Activated CD4-positive, alpha-beta memory T cell treated with anti-CD3 and anti-CD28 coated beads for 36 hours (primary cell): ENCODE measurements around the gene FLYWCH1. TPM values are rescaled to one million over a fixed set of nuclear protein-coding genes. Genes with fewer than 3 reads are reported as not detected.

Source experiments
- CTCF ChIA-PET: fragments of 350-600 bp; sonication (Branson Sonifier 250); formaldehyde crosslinking; loops from one replicate; lab custom pipeline; 2021; ENCODE audit warnings: antibody characterized with exemption, inconsistent platforms; lab: Charles Lee
- POLR2A ChIA-PET: fragments of 350-600 bp; sonication (Branson Sonifier 250); formaldehyde crosslinking; loops from one replicate; lab custom pipeline; 2021; ENCODE audit warnings: antibody characterized with exemption; lab: Charles Lee
- DNase-seq: peaks from one replicate; pipeline ENCODE4 v3.0.0-alpha.2; 2020
- H3K27ac Mint-ChIP-seq: one replicate; pipeline ENCODE4 v1.8.0; 2021; ENCODE audit warnings: mixed read lengths
- H3K27me3 Mint-ChIP-seq: one replicate; pipeline ENCODE4 v1.8.0; 2021; ENCODE audit warnings: mixed read lengths
- H3K36me3 Mint-ChIP-seq: one replicate; pipeline ENCODE4 v1.8.0; 2021; ENCODE audit warnings: mixed read lengths
- H3K4me1 Mint-ChIP-seq: one replicate; pipeline ENCODE4 v1.8.0; 2021; ENCODE audit warnings: low read depth, mixed read lengths
- H3K4me3 Mint-ChIP-seq: one replicate; pipeline ENCODE4 v1.8.0; 2021; ENCODE audit warnings: mild to moderate bottlenecking, mixed read lengths
- H3K9me3 Mint-ChIP-seq: one replicate; pipeline ENCODE4 v1.8.0; 2021; ENCODE audit warnings: mixed read lengths
- intact Hi-C: fragments of 100-400 bp; cut with micrococcal nuclease; formaldehyde crosslinking; loops from one replicate; pipeline ENCODE4 v1.15.1; 2023
- total RNA-seq, 2 experiments: library from RNA; stranded (reverse); gene quantifications; one replicate each; pipeline ENCODE4 v1.2.3, GENCODE V29; 2021

Gene FLYWCH1
- total RNA-seq, 2 experiments from 2014 or later, result 49.2 to 52.2 TPM

DNA sequence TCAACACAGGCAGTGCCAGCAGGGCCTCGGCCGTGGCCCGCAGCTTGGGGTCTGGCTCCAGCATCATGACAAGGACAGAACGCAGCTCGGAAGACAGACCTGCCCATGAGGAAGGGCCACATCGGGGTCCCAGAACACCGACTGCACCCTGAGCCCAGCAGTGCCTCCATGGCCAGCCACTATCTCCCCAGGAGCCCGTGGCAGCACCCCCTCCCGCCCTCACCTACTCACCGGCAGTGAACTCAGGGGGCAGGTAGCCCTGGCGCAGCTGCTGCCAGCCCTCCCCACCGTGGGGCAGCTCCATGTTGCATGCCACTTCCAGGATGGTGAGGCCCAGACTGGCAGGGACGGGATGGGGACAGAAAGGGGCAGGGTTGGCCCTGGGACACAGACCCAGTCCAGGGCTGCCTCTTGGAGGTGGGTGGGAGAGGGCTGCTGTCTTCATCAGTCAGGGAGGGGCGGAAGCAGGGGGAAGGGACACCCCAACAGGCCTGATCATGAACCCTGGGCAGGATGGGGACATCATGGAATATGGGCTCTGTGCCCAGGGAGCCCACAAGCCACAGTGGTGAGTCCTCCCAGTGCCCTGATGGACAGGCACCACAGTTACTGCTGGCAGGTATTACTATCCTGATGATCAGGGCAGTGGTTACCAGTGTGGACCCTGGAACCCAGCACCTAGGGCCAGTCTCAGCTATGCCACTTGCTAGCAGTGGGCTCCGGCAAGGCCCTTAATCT lies 62.8 kb downstream of the FLYWCH1 start:
- H3K27ac Mint-ChIP-seq, result no peak overlapping the region
- POLR2A ChIA-PET, result interaction anchor here (0.7 kb wide), 1 partner anchor 234 kb away, joined by 3 read pairs; no protein-coding TSS in a partner anchor
- CTCF ChIA-PET, result interaction anchor here (0.7 to 1.0 kb wide), 2 partner anchors 54 to 57 kb away, joined by 3 read pairs; no protein-coding TSS in a partner anchor

DNA sequence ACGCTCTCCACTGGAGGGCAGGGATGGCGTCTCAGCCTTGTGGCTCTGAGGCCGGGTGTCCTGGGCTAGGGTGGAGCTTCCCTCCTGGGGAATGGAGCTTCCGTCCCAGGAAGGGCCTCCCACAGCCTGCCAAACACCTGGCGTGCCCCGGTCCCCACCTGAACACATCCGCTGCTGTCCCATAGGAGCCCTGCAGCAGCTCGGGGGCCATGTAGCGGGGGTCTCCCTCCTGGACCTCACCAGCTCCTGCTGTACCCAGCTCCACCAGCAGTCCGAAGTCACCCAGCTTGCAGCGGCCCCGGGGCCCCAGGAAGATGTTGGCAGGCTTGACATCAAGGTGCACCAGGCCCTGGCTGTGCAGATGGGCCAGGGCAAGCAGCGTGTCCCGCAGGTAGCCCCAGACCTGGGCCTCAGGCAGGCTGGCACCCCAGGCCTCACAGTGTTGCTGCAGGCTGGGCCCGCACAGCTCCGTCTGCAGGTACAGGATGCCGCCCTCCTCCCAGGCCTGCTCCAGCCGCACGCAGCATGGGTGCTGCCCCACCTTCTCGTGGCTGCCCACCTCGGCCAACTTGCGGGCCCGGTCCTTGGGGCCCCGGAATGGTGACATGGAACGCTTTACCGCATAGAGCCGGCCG lies 63.5 kb downstream of the FLYWCH1 start:
- Mint-ChIP-seq H3K27ac (no peak overlapping the region), H3K9me3 (no peaks in the 10 kb centered on the region), H3K36me3 (peaks cover 49% of the 10 kb centered on the region), H3K4me3 (no peak overlapping the region), H3K4me1 (peaks cover 21% of the 10 kb centered on the region), H3K27me3 (no peaks in the 10 kb centered on the region)
- ChIA-PET CTCF (interaction anchor here (1.0 kb wide), 1 partner anchor 53 kb away, joined by 3 read pairs; no protein-coding TSS in a partner anchor), POLR2A (no interaction called here)
- DNase-seq, result no peak
- intact Hi-C loops, result no loop called here

More for the DNA sequence above, 62.8 kb downstream of the FLYWCH1 start:
- no peaks in the 10 kb centered on the region for H3K27me3 Mint-ChIP-seq
- no peaks in the 10 kb centered on the region for H3K9me3 Mint-ChIP-seq
- peaks cover 46% of the 10 kb centered on the region for H3K36me3 Mint-ChIP-seq
- intact Hi-C loops, result no loop called here
- peaks cover 18% of the 10 kb centered on the region for H3K4me1 Mint-ChIP-seq
- DNase-seq, result no peak
- H3K4me3 Mint-ChIP-seq, result no peak overlapping the region

GRCh38 chr16:2976201-2976600 lies 64.5 kb downstream of the FLYWCH1 start:
- Mint-ChIP-seq H3K27me3 (no peaks in the 10 kb centered on the region), H3K4me1 (peaks cover 15% of the 10 kb centered on the region), H3K27ac (no peak overlapping the region), H3K9me3 (no peaks in the 10 kb centered on the region), H3K36me3 (peaks cover 42% of the 10 kb centered on the region), H3K4me3 (no peak overlapping the region)
- intact Hi-C loops, result no loop called here
- ChIA-PET CTCF (no interaction called here), POLR2A (no interaction called here)
- DNase-seq, result no peak

DNA sequence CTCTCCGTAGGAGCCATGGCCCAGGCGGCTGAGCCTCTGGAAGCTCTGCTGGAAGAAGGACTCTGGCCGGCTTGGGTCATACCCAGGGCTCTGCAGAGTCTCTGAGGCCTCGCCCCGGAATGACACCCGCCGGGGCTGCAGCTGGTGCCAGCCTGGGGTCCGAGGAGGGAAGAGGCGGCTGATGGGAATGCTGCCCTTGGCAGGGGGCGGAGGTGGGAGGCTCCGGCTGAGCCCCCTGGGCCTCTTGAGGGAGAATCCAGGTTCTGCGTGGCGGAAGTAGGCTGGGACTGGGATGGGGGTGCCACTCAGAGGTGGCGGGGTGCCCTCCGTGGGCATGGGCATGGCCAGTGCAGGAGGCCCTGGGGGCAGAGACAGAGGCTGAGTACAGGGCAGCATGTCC lies 64.9 kb downstream of the FLYWCH1 start:
- Mint-ChIP-seq H3K4me1 (peaks cover 15% of the 10 kb centered on the region), H3K27me3 (no peaks in the 10 kb centered on the region), H3K4me3 (no peak overlapping the region), H3K27ac (no peak overlapping the region), H3K36me3 (peaks cover 41% of the 10 kb centered on the region), H3K9me3 (no peaks in the 10 kb centered on the region)
- intact Hi-C loops, result no loop called here
- ChIA-PET CTCF (no interaction called here), POLR2A (no interaction called here)
- no peak for DNase-seq

DNA sequence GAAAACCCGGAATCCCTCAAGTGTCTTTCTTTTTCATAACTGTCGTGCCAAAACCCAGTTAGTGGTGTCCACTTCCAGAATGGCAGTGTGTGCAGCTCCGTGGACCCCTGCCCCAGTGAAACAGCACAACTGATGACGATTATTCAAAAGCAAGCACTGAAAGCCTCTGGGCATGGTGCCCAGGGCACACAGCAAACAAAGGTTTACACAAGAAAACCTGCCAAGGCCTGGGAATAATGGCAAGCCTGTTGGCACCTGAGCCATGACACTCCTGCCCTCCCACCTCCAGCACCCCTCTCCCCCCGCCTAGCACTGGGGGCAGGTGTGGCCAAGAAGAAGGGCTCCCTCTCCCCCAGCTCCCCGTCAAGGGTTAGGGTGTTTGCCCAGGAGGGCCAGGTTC lies 65.7 kb downstream of the FLYWCH1 start:
- Mint-ChIP-seq H3K4me3 (no peak overlapping the region), H3K27ac (no peak overlapping the region), H3K27me3 (no peaks in the 10 kb centered on the region), H3K36me3 (peaks cover 35% of the 10 kb centered on the region), H3K9me3 (no peaks in the 10 kb centered on the region), H3K4me1 (peaks cover 11% of the 10 kb centered on the region)
- POLR2A ChIA-PET, result no interaction called here
- CTCF ChIA-PET, result interaction anchor here (1.4 to 2.0 kb wide), 2 partner anchors 8 to 14 kb away, joined by 4 to 11 read pairs; partner anchors contain the start of genes KREMEN2 and PAQR4
- intact Hi-C loops, result no loop called here
- no peak for DNase-seq

- no peaks in the 10 kb centered on the region for H3K9me3 Mint-ChIP-seq
- POLR2A ChIA-PET, result interaction anchor here (0.7 to 1.7 kb wide), 2 partner anchors 8 to 10 kb away, joined by 3 to 14 read pairs; partner anchors contain the start of gene PAQR4
Observed at GRCh38 chr16:2979669-2980226, 68.0 kb downstream of the FLYWCH1 start.

DNA sequence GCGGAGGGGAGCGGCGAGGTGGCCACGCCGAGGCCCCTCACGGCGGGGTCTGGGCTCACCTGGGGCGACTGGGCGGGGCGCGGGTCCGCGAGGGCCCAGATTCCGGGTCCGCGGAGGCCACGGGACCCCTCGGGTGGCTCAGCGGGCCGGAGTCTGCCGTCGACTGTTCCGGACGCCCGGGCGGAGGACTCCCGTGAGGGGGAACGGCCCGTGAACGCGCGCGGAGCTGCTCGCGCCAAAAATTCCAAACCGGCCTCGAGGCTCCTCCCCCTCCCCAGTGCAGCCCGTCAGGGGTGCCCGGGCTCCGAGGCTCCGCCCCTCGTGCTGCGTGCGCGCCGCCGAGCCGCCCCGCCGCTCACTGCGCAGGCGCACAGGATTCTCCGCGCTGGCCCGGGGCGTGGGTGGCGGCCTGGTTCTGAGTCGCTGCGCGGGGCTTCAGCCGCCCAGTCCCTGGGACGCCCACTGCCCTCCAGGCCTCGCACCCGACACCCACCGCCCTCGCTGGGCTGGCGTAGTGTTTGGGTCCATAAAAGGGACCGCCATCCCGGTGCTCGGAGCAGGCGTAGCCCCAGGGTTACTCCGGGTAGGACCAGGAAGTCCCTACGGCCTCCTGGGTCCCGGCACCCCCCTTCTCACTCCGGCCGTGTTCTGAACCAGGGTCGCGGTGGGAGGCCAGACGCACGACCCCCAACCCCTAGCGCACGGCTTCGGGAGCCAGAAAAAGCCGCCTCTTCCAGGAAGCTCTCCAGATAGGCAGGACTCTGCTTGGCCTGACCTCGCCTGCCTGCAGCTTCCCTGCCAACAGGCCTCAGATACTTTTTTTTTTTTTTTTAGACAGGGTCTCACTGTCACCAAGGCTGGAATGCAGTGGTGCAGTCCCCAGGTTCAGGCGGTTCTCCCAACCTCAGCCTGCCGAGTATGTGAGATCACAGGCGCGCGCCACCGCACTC lies 68.8 kb downstream of the FLYWCH1 start, which contains the start of gene PKMYT1:
Gene PKMYT1 (minus strand): TSS at position 220 of the 950 bp plus-strand sequence. CDS start 789 bp downstream, outside the sequence.
- Mint-ChIP-seq H3K4me3 (peak within 1 kb of the TSS; percentile 87), H3K9me3 (no peaks in the 10 kb centered on the region), H3K4me1 (peaks cover 15% of the 10 kb centered on the region), H3K36me3 (peaks cover 24% of the 10 kb centered on the region), H3K27ac (peak within 1 kb of the TSS; percentile 81), H3K27me3 (no peaks in the 10 kb centered on the region)
- ChIA-PET CTCF (interaction anchor here (0.7 to 1.9 kb wide), 7 partner anchors 8 to 79 kb away, joined by 3 to 7 read pairs (median 3); no protein-coding TSS in a partner anchor), POLR2A (interaction anchor here (0.6 to 1.7 kb wide), 7 partner anchors 8 to 41 kb away, joined by 3 to 14 read pairs (median 3); partner anchors contain the start of gene PAQR4)
- peak; percentile 96 for DNase-seq
- intact Hi-C loops, result loop anchor here (1.0 to 5.0 kb wide), 2 partner anchors 11 to 73 kb away; partner anchors contain the start of gene PAQR4

More at GRCh38 chr16:2979669-2980226, 68.0 kb downstream of the FLYWCH1 start:
- H3K4me3 Mint-ChIP-seq, result peak overlapping the region; percentile 87
- peaks cover 27% of the 10 kb centered on the region for H3K36me3 Mint-ChIP-seq
- peak; percentile 52 for DNase-seq
- peak overlapping the region; percentile 56 for H3K27ac Mint-ChIP-seq
- intact Hi-C loops, result loop anchor here (1.0 to 5.0 kb wide), 2 partner anchors 10 to 72 kb away; partner anchors contain the start of gene PAQR4
- H3K27me3 Mint-ChIP-seq, result no peaks in the 10 kb centered on the region
- peaks cover 15% of the 10 kb centered on the region for H3K4me1 Mint-ChIP-seq
- CTCF ChIA-PET, result interaction anchor here (1.6 to 2.0 kb wide), 3 partner anchors 10 to 48 kb away, joined by 7 to 11 read pairs (median 7); partner anchors contain the start of gene PAQR4

DNA sequence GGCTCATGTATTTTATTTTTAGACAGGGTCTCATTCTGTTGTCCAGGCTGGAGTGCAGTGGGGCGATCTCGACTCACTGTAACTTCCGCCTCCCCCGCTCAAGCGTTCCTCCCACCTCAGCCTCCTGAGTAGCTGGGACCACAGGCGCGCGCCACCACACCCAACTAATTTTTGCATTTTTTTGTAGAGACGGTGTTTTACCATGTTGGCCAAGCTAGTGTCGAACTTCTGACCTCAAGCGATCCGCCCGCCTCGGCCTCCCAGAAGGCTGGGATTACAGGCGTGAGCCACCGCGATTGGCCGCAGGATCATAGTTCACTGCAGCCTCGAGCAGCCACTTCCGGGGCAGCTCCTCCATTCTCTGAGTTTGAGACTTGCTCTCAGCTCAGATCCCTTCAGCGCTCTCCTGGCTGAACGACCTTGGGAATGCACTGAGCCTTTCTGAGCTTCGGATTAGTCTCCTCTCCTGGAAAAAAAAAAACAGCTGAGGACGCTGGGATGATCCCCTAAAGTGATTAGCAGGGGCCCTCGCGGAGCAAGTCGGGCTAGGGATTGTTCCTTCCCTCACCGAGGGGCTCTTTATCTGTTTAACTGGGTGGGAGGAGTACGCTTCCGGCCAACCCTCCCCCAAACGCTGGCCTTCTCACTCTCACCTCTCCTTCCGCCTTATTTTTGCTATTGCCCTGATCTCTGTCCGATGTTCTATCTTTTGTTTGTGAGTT lies 69.6 kb downstream of the FLYWCH1 start:
- CTCF ChIA-PET, result interaction anchor here (0.8 to 1.9 kb wide), 6 partner anchors 9 to 79 kb away, joined by 3 to 7 read pairs (median 3); no protein-coding TSS in a partner anchor
- no peaks in the 10 kb centered on the region for H3K9me3 Mint-ChIP-seq
- POLR2A ChIA-PET, result interaction anchor here (1.1 to 1.3 kb wide), 3 partner anchors 9 to 40 kb away, joined by 3 to 4 read pairs (median 3); no protein-coding TSS in a partner anchor
- H3K4me3 Mint-ChIP-seq, result peak overlapping the region; percentile 87
- peak overlapping the region; percentile 81 for H3K27ac Mint-ChIP-seq
- no peaks in the 10 kb centered on the region for H3K27me3 Mint-ChIP-seq
- peaks cover 18% of the 10 kb centered on the region for H3K36me3 Mint-ChIP-seq
- no peak for DNase-seq
- peaks cover 15% of the 10 kb centered on the region for H3K4me1 Mint-ChIP-seq
- intact Hi-C loops, result loop anchor here (5.0 kb wide), 1 partner anchor 74 kb away; no protein-coding TSS in a partner anchor

- H3K4me1 Mint-ChIP-seq, result peaks cover 15% of the 10 kb centered on the region
- DNase-seq, result no peak
- peaks cover 17% of the 10 kb centered on the region for H3K36me3 Mint-ChIP-seq
- H3K4me3 Mint-ChIP-seq, result peak overlapping the region; percentile 62
- intact Hi-C loops, result loop anchor here (5.0 kb wide), 1 partner anchor 75 kb away; no protein-coding TSS in a partner anchor
- H3K9me3 Mint-ChIP-seq, result no peaks in the 10 kb centered on the region
- H3K27me3 Mint-ChIP-seq, result no peaks in the 10 kb centered on the region
- ChIA-PET POLR2A (interaction anchor here (1.1 to 1.3 kb wide), 3 partner anchors 10 to 39 kb away, joined by 3 to 4 read pairs (median 3); no protein-coding TSS in a partner anchor), CTCF (interaction anchor here (1.2 to 1.6 kb wide), 3 partner anchors 9 to 50 kb away, joined by 3 read pairs; no protein-coding TSS in a partner anchor)
- H3K27ac Mint-ChIP-seq, result no peak overlapping the region
Observed at GRCh38 chr16:2981899-2982250, 70.1 kb downstream of the FLYWCH1 start.

DNA sequence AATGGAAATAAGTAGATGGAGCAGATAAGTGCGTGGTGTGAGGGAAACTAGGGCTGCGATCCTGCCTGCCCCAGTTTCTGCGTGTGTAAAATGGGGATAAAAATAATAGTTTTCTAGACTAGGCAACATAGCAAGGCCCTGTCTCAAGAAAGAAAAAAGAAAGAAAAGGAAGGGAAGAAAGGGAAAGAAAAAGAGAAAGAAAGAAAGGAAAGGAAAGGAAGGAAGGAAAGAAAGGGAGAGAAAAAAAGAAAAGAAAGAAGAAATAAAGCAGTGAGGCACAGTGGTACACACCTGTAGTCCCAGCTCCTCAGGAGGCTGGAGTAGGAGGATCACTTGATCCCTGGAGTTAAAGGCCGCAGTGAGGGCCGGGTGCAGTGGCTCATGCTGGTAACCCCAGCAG lies 70.7 kb downstream of the FLYWCH1 start:
- no peaks in the 10 kb centered on the region for H3K9me3 Mint-ChIP-seq
- DNase-seq, result no peak
- H3K36me3 Mint-ChIP-seq, result peaks cover 12% of the 10 kb centered on the region
- peaks cover 15% of the 10 kb centered on the region for H3K4me1 Mint-ChIP-seq
- H3K4me3 Mint-ChIP-seq, result no peak overlapping the region
- POLR2A ChIA-PET, result interaction anchor here (1.3 to 1.5 kb wide), 2 partner anchors 12 to 14 kb away, joined by 3 read pairs; no protein-coding TSS in a partner anchor
- no peaks in the 10 kb centered on the region for H3K27me3 Mint-ChIP-seq
- CTCF ChIA-PET, result interaction anchor here (0.6 to 1.6 kb wide), 4 partner anchors 10 to 49 kb away, joined by 3 to 6 read pairs (median 3); partner anchors contain the start of gene PAQR4
- intact Hi-C loops, result loop anchor here (5.0 kb wide), 1 partner anchor 75 kb away; no protein-coding TSS in a partner anchor
- H3K27ac Mint-ChIP-seq, result no peak overlapping the region
